ENCODE results near the gene LZTS3. TPM values are rescaled to one million over a fixed set of nuclear protein-coding genes. Genes with fewer than 3 reads are reported as not detected.

LZTS3 gene
- total and polyA plus RNA-seq, 2 of the 13 experiments (the other 11 are each of a cell fraction or from before 2014, with no cell fraction given) = 10.1 to 31.3 TPM

- TF ChIP-seq PITX1 (CRISPR knock-in tag; IDR thresholded peaks at IDR 0.05) (no peak), YEATS2 (CRISPR knock-in tag; IDR thresholded peaks at IDR 0.05; ENCODE audit: borderline replicate concordance) (no peak), ZFP62 (CRISPR knock-in tag; IDR thresholded peaks at IDR 0.05) (0 out of 2 replicates have a peak, but pooled peaks have one; percentile 23), ZNF552 (CRISPR knock-in tag; IDR thresholded peaks at IDR 0.05; ENCODE audit: borderline replicate concordance) (no peak), EED (CRISPR knock-in tag; IDR thresholded peaks at IDR 0.05) (0 out of 2 replicates have a peak, but pooled peaks have one; percentile 3), ZNF652 (CRISPR knock-in tag; IDR thresholded peaks at IDR 0.05; ENCODE audit: borderline replicate concordance, low read depth) (no peak), RFX3 (CRISPR knock-in tag; IDR thresholded peaks at IDR 0.05) (no peak), ATF3 (CRISPR knock-in tag; IDR thresholded peaks at IDR 0.05) (no peak), STAT5B (CRISPR knock-in tag; IDR thresholded peaks at IDR 0.05) (no peak), CREB1 (IDR thresholded peaks at IDR 0.05) (no peak), CREB1 (CRISPR knock-in tag; IDR thresholded peaks at IDR 0.05) (no peak), CSRNP2 (CRISPR knock-in tag; conservative IDR thresholded peaks at IDR 0.05; ENCODE audit: low read depth) (no peak), ZNF749 (CRISPR knock-in tag; IDR thresholded peaks at IDR 0.05; ENCODE audit: borderline replicate concordance) (0 out of 2 replicates have a peak, but pooled peaks have one; percentile 51), SKI (IDR thresholded peaks at IDR 0.05; ENCODE audit: partially characterized antibody) (no peak), FOXK1 (CRISPR knock-in tag; IDR thresholded peaks at IDR 0.05; ENCODE audit: borderline replicate concordance, low read depth) (no peak), NFIC (IDR thresholded peaks at IDR 0.05; ENCODE audit: low read length) (no peak), YY1 (IDR thresholded peaks at IDR 0.05; ENCODE audit: insufficient read depth, insufficient replicate concordance, low read depth, low read length) (no peak), ZNF615 (CRISPR knock-in tag; IDR thresholded peaks at IDR 0.05; ENCODE audit: borderline replicate concordance) (no peak), ZNF253 (CRISPR knock-in tag; IDR thresholded peaks at IDR 0.05; ENCODE audit: borderline replicate concordance) (0 out of 2 replicates have a peak, but pooled peaks have one; percentile 53), ZNF34 (CRISPR knock-in tag; IDR thresholded peaks at IDR 0.05; ENCODE audit: borderline replicate concordance) (no peak), ZNF143 (CRISPR knock-in tag; IDR thresholded peaks at IDR 0.05) (no peak), LBX2 (CRISPR knock-in tag; IDR thresholded peaks at IDR 0.05; ENCODE audit: borderline replicate concordance) (peak; percentile 21; the same call in 1 of the 2 replicates), CENPX (CRISPR knock-in tag; IDR thresholded peaks at IDR 0.05) (no peak), HNF4G (IDR thresholded peaks at IDR 0.05; ENCODE audit: borderline replicate concordance, low read depth, low read length) (no peak), HNF4G (CRISPR knock-in tag; IDR thresholded peaks at IDR 0.05; ENCODE audit: borderline replicate concordance, low read depth) (no peak)
- TF ChIP-seq, protein P1, sequence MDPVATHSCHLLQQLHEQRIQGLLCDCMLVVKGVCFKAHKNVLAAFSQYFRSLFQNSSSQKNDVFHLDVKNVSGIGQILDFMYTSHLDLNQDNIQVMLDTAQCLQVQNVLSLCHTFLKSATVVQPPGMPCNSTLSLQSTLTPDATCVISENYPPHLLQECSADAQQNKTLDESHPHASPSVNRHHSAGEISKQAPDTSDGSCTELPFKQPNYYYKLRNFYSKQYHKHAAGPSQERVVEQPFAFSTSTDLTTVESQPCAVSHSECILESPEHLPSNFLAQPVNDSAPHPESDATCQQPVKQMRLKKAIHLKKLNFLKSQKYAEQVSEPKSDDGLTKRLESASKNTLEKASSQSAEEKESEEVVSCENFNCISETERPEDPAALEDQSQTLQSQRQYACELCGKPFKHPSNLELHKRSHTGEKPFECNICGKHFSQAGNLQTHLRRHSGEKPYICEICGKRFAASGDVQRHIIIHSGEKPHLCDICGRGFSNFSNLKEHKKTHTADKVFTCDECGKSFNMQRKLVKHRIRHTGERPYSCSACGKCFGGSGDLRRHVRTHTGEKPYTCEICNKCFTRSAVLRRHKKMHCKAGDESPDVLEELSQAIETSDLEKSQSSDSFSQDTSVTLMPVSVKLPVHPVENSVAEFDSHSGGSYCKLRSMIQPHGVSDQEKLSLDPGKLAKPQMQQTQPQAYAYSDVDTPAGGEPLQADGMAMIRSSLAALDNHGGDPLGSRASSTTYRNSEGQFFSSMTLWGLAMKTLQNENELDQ (CRISPR knock-in tag; IDR thresholded peaks at IDR 0.05; ENCODE audit: borderline replicate concordance) = no peak
- TF ChIP-seq, protein P2, sequence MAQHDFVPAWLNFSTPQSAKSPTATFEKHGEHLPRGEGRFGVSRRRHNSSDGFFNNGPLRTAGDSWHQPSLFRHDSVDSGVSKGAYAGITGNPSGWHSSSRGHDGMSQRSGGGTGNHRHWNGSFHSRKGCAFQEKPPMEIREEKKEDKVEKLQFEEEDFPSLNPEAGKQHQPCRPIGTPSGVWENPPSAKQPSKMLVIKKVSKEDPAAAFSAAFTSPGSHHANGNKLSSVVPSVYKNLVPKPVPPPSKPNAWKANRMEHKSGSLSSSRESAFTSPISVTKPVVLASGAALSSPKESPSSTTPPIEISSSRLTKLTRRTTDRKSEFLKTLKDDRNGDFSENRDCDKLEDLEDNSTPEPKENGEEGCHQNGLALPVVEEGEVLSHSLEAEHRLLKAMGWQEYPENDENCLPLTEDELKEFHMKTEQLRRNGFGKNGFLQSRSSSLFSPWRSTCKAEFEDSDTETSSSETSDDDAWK (CRISPR knock-in tag; IDR thresholded peaks at IDR 0.05) = no peak
Observed at GRCh38 chr20:3202965-3203314, 29.6 kb upstream of the LZTS3 start (continued).
